HG03066 (cell line): ENCODE results near the gene INPP5D.
"Not testable (repeated sequence)": the region's sequence is repeated elsewhere in the genome, so short reads cannot be mapped to it uniquely, and the experiment has no call there.

Experiments used
- ATAC-seq: cut with Tn5 transposase; IDR thresholded peaks from one replicate; pipeline ENCODE4 v1.9.1; 2021; ENCODE audit warnings: low read depth; ENCODE audit not compliant: unreplicated experiment

Gene INPP5D

DNA sequence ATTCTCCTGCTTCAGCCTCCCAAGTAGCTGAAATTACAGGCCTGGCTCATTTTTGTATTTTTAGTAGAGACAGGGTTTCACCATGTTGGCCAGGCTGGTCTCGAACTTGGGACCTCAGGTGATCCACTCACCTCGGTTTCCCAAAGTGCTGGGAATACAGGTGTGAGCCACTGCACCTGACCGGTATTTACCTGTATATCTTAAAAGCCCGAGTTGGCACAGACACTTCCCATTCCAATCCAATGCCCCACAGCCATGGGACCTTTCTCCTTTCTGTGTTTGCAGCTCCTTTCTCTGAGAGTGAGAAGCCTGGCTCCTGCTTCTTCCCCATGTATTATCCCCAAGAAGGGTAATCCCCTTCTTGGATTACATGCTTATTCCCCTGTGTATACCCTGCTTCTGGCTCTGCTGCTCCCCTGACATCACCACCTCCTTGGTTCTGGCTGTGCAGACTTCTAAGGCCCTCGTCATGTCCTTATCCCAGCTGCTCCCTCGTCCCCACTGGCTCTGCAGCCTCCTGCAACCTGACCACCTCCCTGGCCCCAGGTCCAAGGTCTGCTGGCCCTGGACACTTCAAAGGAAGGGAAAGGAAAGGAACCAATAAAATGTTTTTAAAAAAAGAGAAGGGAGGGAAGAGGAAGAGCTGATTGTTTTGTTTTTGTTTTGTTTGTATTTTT is 52.8 kb downstream of the INPP5D start:
- no peak for ATAC-seq

DNA sequence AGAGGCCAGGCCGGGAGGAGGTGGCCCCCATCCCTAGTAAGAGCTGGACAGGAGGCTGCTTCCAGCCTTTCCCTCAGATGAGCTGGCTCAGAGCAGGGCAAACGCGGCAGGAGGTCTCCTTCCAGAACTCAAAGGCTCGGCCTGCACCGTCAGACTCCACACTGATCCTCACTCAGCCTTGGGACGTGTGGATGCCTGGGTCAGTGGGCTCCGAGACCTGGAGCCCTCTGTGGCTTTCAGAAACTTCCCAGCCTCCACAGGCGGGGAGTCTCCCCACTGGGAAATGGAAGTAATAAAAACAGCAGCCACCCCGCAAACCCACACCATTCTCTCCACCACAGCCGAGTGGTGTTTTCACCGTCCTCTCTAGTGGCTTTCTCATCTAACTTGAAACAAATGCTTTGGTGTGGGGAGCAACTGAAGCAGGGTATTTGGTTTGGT is 54.3 kb downstream of the INPP5D start:
- ATAC-seq, result no peak

- ATAC-seq, result no peak
Observed at GRCh38 chr2:233115121-233115520, 55.0 kb downstream of the INPP5D start.

DNA sequence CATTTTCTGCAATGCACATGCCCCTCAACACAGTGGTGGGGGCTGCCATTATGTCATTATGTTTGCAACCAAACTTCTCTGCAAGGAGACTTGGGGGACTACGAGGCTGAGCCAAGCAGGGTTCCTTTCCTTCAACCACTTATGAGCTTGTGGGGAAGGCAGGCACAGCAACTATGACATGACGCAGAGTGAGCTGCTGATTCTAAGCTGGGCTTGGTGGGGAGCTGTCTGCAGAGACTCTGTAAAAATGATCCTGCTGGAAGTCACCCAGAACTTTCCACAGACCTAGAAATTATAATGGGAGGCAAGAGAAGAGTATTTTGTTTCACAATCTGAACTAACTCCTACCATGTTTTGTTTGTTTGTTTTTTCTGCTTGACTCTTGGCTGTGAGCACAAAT is 55.6 kb downstream of the INPP5D start:
- no peak for ATAC-seq

GRCh38 chr2:233116946-233117345 is 56.8 kb downstream of the INPP5D start:
- ATAC-seq, result no peak

- ATAC-seq, result no peak
Observed at GRCh38 chr2:233117351-233117750, 57.2 kb downstream of the INPP5D start.

DNA sequence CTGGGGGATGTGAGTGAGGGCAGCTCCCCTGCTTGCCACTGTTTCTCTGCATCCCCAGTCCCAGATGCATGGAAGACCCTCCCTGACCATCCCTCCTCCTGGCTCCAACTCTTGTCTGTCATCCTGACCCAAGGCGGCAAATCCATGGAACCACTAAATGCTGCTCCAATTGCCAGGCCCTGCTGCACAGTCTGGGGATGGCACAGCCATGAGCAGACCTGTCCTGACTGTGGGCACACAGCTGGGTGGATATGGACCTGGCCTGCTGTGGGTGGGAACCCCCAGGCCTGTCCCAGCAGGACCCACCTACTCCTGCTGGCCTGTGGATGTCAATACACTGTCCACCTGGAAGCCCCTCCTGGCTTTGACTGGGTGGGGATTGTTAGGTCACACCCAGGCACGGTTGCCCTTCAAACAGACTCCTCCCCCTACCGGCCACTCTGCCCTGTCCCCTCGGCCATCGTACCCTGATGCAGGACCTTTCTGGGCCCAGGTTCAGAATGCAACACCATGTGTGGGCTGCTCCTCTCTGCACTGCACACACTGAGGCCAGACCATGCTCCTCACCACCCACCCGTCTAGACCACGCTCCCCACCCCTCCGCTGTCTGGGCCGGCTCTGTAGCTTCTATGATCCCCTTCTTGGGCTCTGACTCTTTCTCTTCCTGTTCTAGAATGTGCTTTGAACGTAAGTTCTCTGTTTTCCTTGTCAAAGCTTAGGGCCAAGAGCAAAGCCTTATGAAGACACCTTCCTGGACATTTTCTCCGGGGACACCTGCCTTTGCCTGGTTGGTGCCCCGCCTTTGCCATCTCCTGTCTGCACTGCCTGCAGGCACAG is 57.9 kb downstream of the INPP5D start:
- ATAC-seq, result no peak

GRCh38 chr2:233118648-233119000 is 58.5 kb downstream of the INPP5D start:
- ATAC-seq, result no peak

GRCh38 chr2:233119123-233119522 is 59.0 kb downstream of the INPP5D start:
- ATAC-seq, result no peak

DNA sequence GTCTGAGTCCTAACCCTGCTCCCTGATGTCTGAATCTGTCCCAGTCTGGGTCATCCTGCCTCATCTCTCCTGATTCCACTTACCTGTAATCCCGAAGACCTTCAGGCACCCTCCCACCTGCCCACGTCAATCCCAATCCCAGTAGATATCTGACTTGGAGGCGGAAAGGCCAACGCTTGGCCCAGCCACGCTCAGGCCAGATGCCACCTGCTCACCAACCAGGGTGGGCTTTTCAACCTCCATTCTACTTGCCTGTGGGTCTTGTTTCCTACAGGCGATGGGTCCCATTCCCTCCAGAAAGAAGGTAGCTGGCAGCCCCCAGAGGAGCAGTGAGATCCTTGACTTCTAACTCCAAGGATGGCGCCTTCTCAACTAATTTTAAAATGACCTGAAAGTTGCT is 59.7 kb downstream of the INPP5D start:
- ATAC-seq, result no peak

DNA sequence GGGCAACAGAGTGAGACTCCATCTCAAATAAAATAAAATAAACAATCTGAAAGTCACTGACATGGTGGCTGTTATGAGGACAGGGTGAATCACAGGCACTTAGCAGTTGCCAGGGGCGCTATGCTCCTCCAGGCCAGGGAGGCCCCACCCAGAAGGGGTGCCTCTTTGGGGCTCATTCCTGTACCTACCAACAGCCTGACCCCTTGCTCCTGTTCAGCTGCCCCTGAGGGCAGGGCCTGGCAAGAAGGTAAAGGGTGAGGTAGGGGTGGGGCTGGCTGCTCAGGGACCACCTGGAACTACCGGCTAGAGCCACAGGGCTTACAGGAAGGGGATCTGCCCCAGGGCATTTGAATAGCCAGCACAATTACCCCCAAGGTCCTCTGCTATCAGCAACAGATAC is 60.3 kb downstream of the INPP5D start:
- ATAC-seq, result no peak

GRCh38 chr2:233121856-233122255 is 61.7 kb downstream of the INPP5D start:
- ATAC-seq, result no peak

GRCh38 chr2:233122541-233122940 is 62.4 kb downstream of the INPP5D start:
- ATAC-seq, result no peak

- ATAC-seq, result not testable (repeated sequence)
Observed at GRCh38 chr2:233123576-233123975, 63.4 kb downstream of the INPP5D start.

- ATAC-seq, result peak; percentile 88
Observed at GRCh38 chr2:233124421-233125080, 64.4 kb downstream of the INPP5D start.

GRCh38 chr2:233125455-233126065 is 65.4 kb downstream of the INPP5D start:
- no peak for ATAC-seq

DNA sequence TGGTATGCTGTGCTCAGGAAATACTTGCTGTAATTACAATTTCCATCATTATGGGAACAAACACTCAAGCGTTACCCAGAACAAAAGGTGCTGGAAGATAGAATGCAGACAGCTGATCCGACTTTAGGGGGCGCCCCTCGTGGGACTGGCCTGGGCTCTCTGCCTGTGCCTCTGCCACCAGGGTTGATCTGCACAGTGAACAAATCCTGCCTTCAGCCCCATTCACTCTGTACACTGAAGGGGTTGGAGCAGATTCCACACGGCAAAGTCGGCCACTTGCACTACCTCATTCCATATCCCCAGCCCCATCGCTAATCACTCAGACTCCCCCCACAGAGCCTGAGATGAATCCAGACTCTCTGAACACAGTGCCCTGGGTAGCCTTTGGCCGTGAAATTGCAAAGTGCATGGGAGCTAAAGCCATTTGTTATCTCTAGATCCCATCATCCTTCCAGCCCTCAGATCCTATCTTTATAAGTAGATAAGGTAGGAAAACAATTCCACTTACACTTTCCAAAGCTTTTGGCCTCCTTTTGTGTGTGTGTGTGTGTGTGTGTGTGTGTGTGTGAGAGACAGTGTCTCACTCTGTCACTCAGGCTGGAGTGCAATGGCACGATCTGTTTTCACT is 69.3 kb downstream of the INPP5D start:
- no peak for ATAC-seq

DNA sequence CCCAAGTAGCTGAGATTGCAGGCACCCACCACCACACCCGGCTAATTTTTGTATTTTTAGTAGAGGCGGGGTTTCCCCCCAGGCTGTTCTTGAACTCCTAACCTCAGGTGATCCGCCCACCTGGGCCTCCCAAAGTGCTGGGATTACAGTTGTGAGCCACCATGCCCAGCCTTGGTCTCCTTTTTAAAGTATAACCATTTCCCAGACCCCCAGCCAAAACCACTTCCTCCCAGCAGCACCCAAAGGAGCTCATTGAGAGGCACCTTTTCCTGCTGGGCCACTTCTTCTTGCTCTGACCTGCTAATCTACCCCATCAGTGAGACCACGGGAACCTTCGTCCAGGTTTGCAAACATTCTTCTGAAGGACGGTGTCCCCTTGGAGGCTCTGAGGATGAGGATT is 69.9 kb downstream of the INPP5D start:
- ATAC-seq, result no peak

- ATAC-seq, result no peak
Observed at GRCh38 chr2:233130481-233131020, 70.4 kb downstream of the INPP5D start.

DNA sequence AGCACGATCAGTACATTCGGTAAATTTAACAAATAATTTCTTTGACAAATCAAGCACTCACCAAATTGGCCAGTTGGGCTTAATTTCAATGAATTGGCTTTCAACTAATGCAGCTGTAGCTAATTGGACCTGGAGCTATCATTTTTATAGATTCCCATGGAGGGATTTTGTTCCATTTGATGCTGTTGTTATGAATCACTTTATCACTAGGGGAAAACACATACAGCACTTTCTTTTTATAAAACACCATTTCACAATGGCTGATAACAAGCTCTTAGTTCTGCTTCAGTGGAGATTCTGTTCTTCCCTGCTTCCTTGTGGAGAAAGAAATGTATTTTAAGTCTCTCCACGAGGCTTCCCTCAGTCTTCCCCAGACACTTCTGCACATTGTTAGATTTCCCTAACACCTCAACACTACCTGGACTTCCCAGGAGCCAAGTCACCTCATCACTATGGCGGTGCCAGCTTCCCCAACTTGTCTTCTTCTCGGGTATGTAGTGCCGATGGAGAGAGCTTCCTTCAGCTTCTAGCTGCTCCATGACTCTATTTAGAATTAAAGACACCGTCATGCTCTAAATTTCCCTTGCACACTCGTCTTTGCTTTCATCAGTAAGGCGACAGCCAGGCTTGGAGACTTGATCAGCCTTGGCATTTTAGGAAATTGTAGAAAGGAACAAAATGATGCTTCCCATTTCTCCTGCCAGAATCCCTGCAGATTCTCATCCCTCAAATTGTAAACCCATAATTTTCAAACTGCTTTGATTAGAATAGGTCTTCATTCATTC is 72.0 kb downstream of the INPP5D start:
- ATAC-seq, result no peak
